H1 (cell line): ENCODE results near the gene PIK3R6. TPM values are rescaled to one million over a fixed set of nuclear protein-coding genes. Genes with fewer than 3 reads are reported as not detected.

ENCODE experiments used
- CTCF ChIA-PET: fragments of 300-600 bp; sonication (Branson Sonifier 250); formaldehyde crosslinking; loops from one replicate; lab custom pipeline; 2021; ENCODE audit not compliant: partially characterized antibody; lab: Charles Lee
- POLR2A ChIA-PET: fragments of 300-600 bp; sonication (Branson Sonifier 250); formaldehyde crosslinking; loops from one replicate; lab custom pipeline; 2021; ENCODE audit warnings: inconsistent platforms; ENCODE audit not compliant: partially characterized antibody; lab: Charles Lee
- DNase-seq, 2 experiments: peaks; one replicate each; pipeline versions ENCODE4 v3.0.0 to v3.0.0-alpha.2; 2010 to 2022; ENCODE audit warnings: low spot score in 2 of 2, low read depth in 1 of 2, mixed read lengths in 1 of 2
- FAIRE-seq: peaks from 2 replicates; lab custom pipeline; 2011; peaks lifted over from hg19 to GRCh38; lab: Jason Lieb, UNC
- H2AFZ ChIP-seq: 2 replicates; pipeline ENCODE4 v1.8.1; 2012; ENCODE audit warnings: low read length, inconsistent platforms
- H2AK5ac ChIP-seq: 2 replicates; pipeline ENCODE4 v1.6.1; 2013; ENCODE audit warnings: low read depth, low read length
- H2BK120ac ChIP-seq: replicated peaks from 2 replicates; pipeline ENCODE3; 2013; ENCODE audit warnings: low read depth, low read length, inconsistent platforms
- H2BK12ac ChIP-seq: 2 replicates; pipeline ENCODE4 v1.6.1; 2013; ENCODE audit warnings: low read depth, low read length
- H2BK15ac ChIP-seq: 2 replicates; pipeline ENCODE4 v1.6.1; 2013; ENCODE audit warnings: low read length
- H2BK20ac ChIP-seq: 2 replicates; pipeline ENCODE4 v1.6.1; 2013; ENCODE audit warnings: low read length
- H2BK5ac ChIP-seq: 2 replicates; pipeline ENCODE4 v1.6.1; 2013; ENCODE audit warnings: low read depth, low read length
- H3K14ac ChIP-seq: 2 replicates; pipeline ENCODE4 v1.6.1; 2013; ENCODE audit warnings: inconsistent platforms; ENCODE audit not compliant: insufficient read length
- H3K18ac ChIP-seq: 2 replicates; pipeline ENCODE4 v1.6.1; 2013; ENCODE audit warnings: low read length; ENCODE audit errors: extremely low read depth
- H3K23ac ChIP-seq: 2 replicates; pipeline ENCODE4 v1.6.1; 2013; ENCODE audit warnings: inconsistent platforms; ENCODE audit not compliant: insufficient read length
- H3K23me2 ChIP-seq: 2 replicates; pipeline ENCODE4 v1.6.1; 2013; ENCODE audit warnings: low read depth, low read length
- H3K27ac ChIP-seq: 2 replicates; pipeline ENCODE4 v1.6.1; 2011; ENCODE audit warnings: low read depth, low read length, inconsistent platforms
- H3K27me3 ChIP-seq, 4 experiments: replicated peaks in 1 of 4; 1 replicate in 1 of 4; 2 replicates in 3 of 4; pipeline versions ENCODE4 v1.6.1 to v1.8.1; 2011 to 2013; ENCODE audit warnings: low read length in 3 of 4, mild to moderate bottlenecking in 3 of 4, inconsistent platforms in 2 of 4, mixed read lengths in 2 of 4, moderate library complexity in 1 of 4; ENCODE audit not compliant: control insufficient read depth in 3 of 4, insufficient read depth in 3 of 4; ENCODE audit errors: extremely low read depth in 1 of 4
- H3K36me3 ChIP-seq, 4 experiments: 2 replicates each; pipeline versions ENCODE4 v1.6.1 to v1.8.1; 2011 to 2013; ENCODE audit warnings: mild to moderate bottlenecking in 4 of 4, low read length in 3 of 4, moderate library complexity in 2 of 4, control low read depth in 1 of 4, inconsistent platforms in 1 of 4; ENCODE audit not compliant: insufficient read depth in 4 of 4, control insufficient read depth in 2 of 4
- H3K4ac ChIP-seq: replicated peaks from 2 replicates; pipeline ENCODE3; 2013; ENCODE audit warnings: low read length, low read depth, mixed read lengths, inconsistent platforms; ENCODE audit not compliant: insufficient read length
- H3K4me1 ChIP-seq, 4 experiments: replicated peaks in 1 of 4; 1 replicate in 1 of 4; 2 replicates in 3 of 4; pipeline versions ENCODE4 v1.6.1 to v1.8.1; 2011 to 2013; ENCODE audit warnings: low read length in 3 of 4, inconsistent platforms in 2 of 4, mixed read lengths in 1 of 4; ENCODE audit not compliant: insufficient read depth in 4 of 4, control insufficient read depth in 3 of 4
- H3K4me2 ChIP-seq, 2 experiments: 2 replicates each; pipeline versions ENCODE4 v1.6.1 to v1.8.1; 2011 to 2013; ENCODE audit warnings: low read depth in 2 of 2, low read length in 2 of 2, control low read depth in 1 of 2, inconsistent platforms in 1 of 2, mild to moderate bottlenecking in 1 of 2; ENCODE audit not compliant: insufficient read depth in 1 of 2
- H3K4me3 ChIP-seq, 4 experiments: fragments of 200-600, 300-600 bp in 1 of 4; sonication (generic), shearing (Covaris generic), sonication (Bioruptor Twin) in 1 of 4; 2 replicates each; pipeline versions ENCODE4 v1.5.1 to v1.8.1; 2011 to 2016; ENCODE audit warnings: low read length in 4 of 4, low read depth in 3 of 4, control low read depth in 2 of 4, inconsistent platforms in 2 of 4, mild to moderate bottlenecking in 2 of 4, mixed read lengths in 1 of 4, moderate library complexity in 1 of 4; ENCODE audit not compliant: insufficient read depth in 2 of 4; ENCODE audit errors: extremely low read depth in 1 of 4
- H3K56ac ChIP-seq: replicated peaks from 2 replicates; pipeline ENCODE3; 2013; ENCODE audit warnings: low read depth, mild to moderate bottlenecking, mixed read lengths, low read length, inconsistent platforms; ENCODE audit not compliant: insufficient read length
- H3K79me1 ChIP-seq: 2 replicates; pipeline ENCODE4 v1.6.1; 2013; ENCODE audit warnings: low read depth, low read length, control low read depth
- H3K79me2 ChIP-seq, 2 experiments: 2 replicates each; pipeline versions ENCODE4 v1.6.1 to v1.8.1; 2012 to 2013; ENCODE audit warnings: low read length in 2 of 2, mild to moderate bottlenecking in 2 of 2, inconsistent platforms in 1 of 2; ENCODE audit not compliant: insufficient read depth in 2 of 2, control insufficient read depth in 1 of 2
- H3K9ac ChIP-seq, 4 experiments: replicated peaks in 1 of 4; 1 replicate in 1 of 4; 2 replicates in 3 of 4; pipeline versions ENCODE4 v1.6.1 to v1.8.1; 2011 to 2013; ENCODE audit warnings: low read depth in 3 of 4, low read length in 3 of 4, control low read depth in 2 of 4, mild to moderate bottlenecking in 2 of 4, moderate library complexity in 2 of 4, inconsistent platforms in 1 of 4; ENCODE audit errors: extremely low read depth in 1 of 4
- H3K9me3 ChIP-seq, 2 experiments: 2 replicates each; pipeline versions ENCODE4 v1.6.1 to v1.8.1; 2012 to 2013; ENCODE audit warnings: mild to moderate bottlenecking in 2 of 2, moderate library complexity in 2 of 2, control low read depth in 1 of 2, inconsistent platforms in 1 of 2, low read depth in 1 of 2, low read length in 1 of 2, mixed read lengths in 1 of 2; ENCODE audit not compliant: insufficient read depth in 2 of 2
- H4K20me1 ChIP-seq, 2 experiments: replicated peaks in 1 of 2; 2 replicates each; pipeline versions ENCODE3 to v1.8.1; 2011 to 2013; ENCODE audit warnings: inconsistent platforms in 2 of 2, low read length in 2 of 2, mild to moderate bottlenecking in 1 of 2; ENCODE audit not compliant: insufficient read depth in 2 of 2, control insufficient read depth in 1 of 2
- H4K5ac ChIP-seq: 2 replicates; pipeline ENCODE4 v1.6.1; 2013; ENCODE audit warnings: low read length, low read depth, mixed read lengths, inconsistent platforms; ENCODE audit not compliant: insufficient read length
- H4K8ac ChIP-seq: 2 replicates; pipeline ENCODE4 v1.8.0; 2013; ENCODE audit warnings: mild to moderate bottlenecking, moderate library complexity, low read length, inconsistent platforms; ENCODE audit not compliant: insufficient read depth; ENCODE audit errors: extremely low read depth
- H4K91ac ChIP-seq: replicated peaks from 2 replicates; pipeline ENCODE3; 2013; ENCODE audit warnings: low read length, mixed read lengths, inconsistent platforms; ENCODE audit not compliant: insufficient read length
- GABPA ChIP-seq: IDR thresholded peaks from 2 replicates; pipeline ENCODE4 v1.6.1; 2011; ENCODE audit warnings: mild to moderate bottlenecking, low read length, moderate library complexity, borderline replicate concordance; ENCODE audit not compliant: insufficient read depth
- TAF7 ChIP-seq: optimal IDR thresholded peaks from 2 replicates; pipeline ENCODE3; 2011; ENCODE audit warnings: low read depth, mild to moderate bottlenecking, inconsistent platforms, low read length, moderate library complexity, borderline replicate concordance
- WGBS, 2 experiments: shearing (Covaris generic) in 1 of 2; methylation state at CpG; one replicate each; pipeline versions ENCODE4 v1.1.6 to v1.1.7; 2013 to 2015; ENCODE audit warnings: low lambda C conversion rate in 2 of 2, mixed read lengths in 2 of 2, inconsistent platforms in 1 of 2, low coverage in 1 of 2, missing lambda C conversion rate in 1 of 2; ENCODE audit not compliant: insufficient replicate concordance in 2 of 2, insufficient coverage in 1 of 2, insufficient read length in 1 of 2; ENCODE audit errors: extremely low coverage in 1 of 2, missing lambda C conversion rate in 1 of 2; 5-methylcytosine and 5-hydroxymethylcytosine counted together
- polyA plus RNA-seq, 7 experiments: library from polyadenylated mRNA; depleted of rRNA in 3 of 7; stranded (reverse) in 5 of 7; unstranded in 2 of 7; fragments of >200 nt in 5 of 7; fragments of 200-250 nt in 2 of 7; gene quantifications; 1 replicate in 5 of 7; 2 replicates in 1 of 7; 4 replicates in 1 of 7; pipeline versions ENCODE4 v1.2.1 to v1.2.3, GENCODE V29; 2011 to 2013; ENCODE audit warnings: missing spikeins in 2 of 7, mixed read lengths in 2 of 7
- total RNA-seq: library from RNA; stranded (reverse); fragmentation: NEBNext Ultra II Directional; extraction: Animal tissue kit (Norgen Biotek cat#: 25700); gene quantifications from 2 replicates; pipeline ENCODE4 v1.2.1, GENCODE V29; 2021

PIK3R6 gene
- total and polyA plus RNA-seq, 2 of the 8 experiments (the other 6 are each of a cell fraction or from before 2014, with no cell fraction given), result 0.24 to 1.2 TPM

DNA sequence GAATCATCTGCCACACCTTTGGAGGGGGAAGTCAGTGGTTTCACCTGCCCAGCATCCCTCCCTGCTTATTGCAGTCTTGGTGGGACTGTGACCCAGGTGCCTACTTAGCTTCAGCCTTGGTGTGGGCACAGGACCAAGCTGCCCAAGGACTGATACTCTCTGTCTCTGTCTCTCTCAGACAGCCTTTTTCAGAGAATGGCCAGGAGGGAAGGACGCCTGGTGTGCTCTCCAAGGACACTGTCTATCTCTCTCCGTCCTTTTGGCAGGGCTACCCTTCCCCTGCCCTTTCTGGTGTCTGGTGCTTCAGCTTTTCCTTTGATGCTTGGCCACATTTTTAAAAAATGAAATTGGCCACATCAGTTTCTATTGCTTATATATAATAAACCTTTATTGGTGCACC is 19.6 kb downstream of the PIK3R6 start:
- Histone ChIP-seq H3K79me1 (no peaks in the 10 kb centered on the region), H3K27ac (no peak overlapping the region), H2BK12ac (no peak overlapping the region), H4K91ac (no peak overlapping the region), H3K23me2 (no peaks in the 10 kb centered on the region), H2BK15ac (no peak overlapping the region), H4K8ac (no peak overlapping the region), H3K4ac (no peak overlapping the region), H2AFZ (no peak overlapping the region), H2BK120ac (no peak overlapping the region), H3K18ac (no peak overlapping the region), H3K79me2 (no peaks in the 10 kb centered on the region), H4K5ac (no peak overlapping the region), H2BK5ac (no peak overlapping the region), H2AK5ac (no peak overlapping the region), H3K4me3 (no peak overlapping the region), H3K14ac (no peak overlapping the region), H3K36me3 (no peaks in the 10 kb centered on the region), H3K4me1 (peaks cover 0 to 3% (median 0%) of the 10 kb centered on the region in 4 experiments; a peak in 1 of 7 replicates), H3K27me3 (no peaks in the 10 kb centered on the region), H3K23ac (no peak overlapping the region), H3K56ac (no peak overlapping the region), H4K20me1 (no peaks in the 10 kb centered on the region), H3K9ac (no peak overlapping the region), H2BK20ac (no peak overlapping the region), H3K9me3 (no peaks in the 10 kb centered on the region), H3K4me2 (no peak overlapping the region)
- no peak for FAIRE-seq
- no peak for DNase-seq
- WGBS, 2 experiments, result 74% methylated on average over 2 of the region's 2 CpGs; no CpG with 5 or more reads in 1 of the 2 experiments
- CTCF ChIA-PET, result interaction anchor here (0.9 kb wide), 1 partner anchor 41 kb away, joined by 4 read pairs; no protein-coding TSS in a partner anchor
- POLR2A ChIA-PET, result no interaction called here
- TF ChIP-seq TAF7 (no peak), GABPA (no peak)
